PC-9 (cell line): ENCODE data around the gene ITGA4. TPM values are rescaled to one million over a fixed set of nuclear protein-coding genes. Genes with fewer than 3 reads are reported as not detected.

Experiments used
- BruUV-seq: library from RNA; stranded (reverse); fragments of 400-500 nt; replicated peaks from 2 replicates; lab custom pipeline; 2021; lab: Mats Ljungman, UMichigan
- CTCF ChIA-PET: fragments of 300-600 bp; sonication (Branson Sonifier 250); formaldehyde crosslinking; loops from one replicate; lab custom pipeline; 2022; ENCODE audit warnings: antibody characterized with exemption; lab: Charles Lee
- POLR2A ChIA-PET: fragments of 300-600 bp; sonication (Branson Sonifier 250); formaldehyde crosslinking; loops from one replicate; lab custom pipeline; 2022; ENCODE audit warnings: antibody characterized with exemption; ENCODE audit not compliant: unreplicated experiment; lab: Charles Lee
- DNase-seq, 2 experiments: peaks; one replicate each; pipeline versions ENCODE4 v3.0.0 to v3.0.0-alpha.2; 2015 to 2022; ENCODE audit warnings: mixed read lengths in 1 of 2
- H2AFZ ChIP-seq: fragments of 200-600 bp; sonication (generic); 2 replicates; pipeline ENCODE4 v1.8.1; 2017; ENCODE audit warnings: antibody characterized with exemption
- H3F3A ChIP-seq: fragments of 200-600 bp; sonication (generic); 2 replicates; pipeline ENCODE4 v1.8.1; 2017; ENCODE audit warnings: antibody characterized with exemption, mild to moderate bottlenecking, low read depth; ENCODE audit not compliant: insufficient read depth
- H3K27ac ChIP-seq: fragments of 200-600 bp; sonication (generic); 2 replicates; pipeline ENCODE4 v1.6.1; 2016; ENCODE audit warnings: mixed run types
- H3K27me3 ChIP-seq: fragments of 200-600 bp; sonication (generic); 2 replicates; pipeline ENCODE4 v1.6.1; 2016; ENCODE audit warnings: low read depth, mixed run types; ENCODE audit not compliant: insufficient read depth
- H3K36me3 ChIP-seq: fragments of 200-600 bp; sonication (generic); 2 replicates; pipeline ENCODE4 v1.6.1; 2016; ENCODE audit warnings: low read depth, mixed run types
- H3K4me1 ChIP-seq: fragments of 200-600 bp; sonication (generic); replicated peaks from 2 replicates; pipeline ENCODE4 v1.6.1; 2016; ENCODE audit warnings: mixed run types; ENCODE audit not compliant: insufficient read depth
- H3K4me2 ChIP-seq: fragments of 200-600 bp; sonication (generic); 2 replicates; pipeline ENCODE4 v1.6.1; 2017; ENCODE audit warnings: mixed run types
- H3K4me3 ChIP-seq: fragments of 200-600 bp; sonication (generic); 2 replicates; pipeline ENCODE4 v1.6.1; 2016; ENCODE audit warnings: mixed run types
- H3K79me2 ChIP-seq: fragments of 200-600 bp; sonication (generic); 2 replicates; pipeline ENCODE4 v1.6.1; 2017; ENCODE audit warnings: low read depth, mixed run types
- H3K9me2 ChIP-seq: fragments of 200-600 bp; sonication (generic); 2 replicates; pipeline ENCODE4 v1.8.1; 2017; ENCODE audit warnings: mild to moderate bottlenecking; ENCODE audit not compliant: insufficient read depth
- H3K9me3 ChIP-seq: fragments of 200-600 bp; sonication (generic); 2 replicates; pipeline ENCODE4 v1.8.1; 2016; ENCODE audit warnings: low read depth; ENCODE audit not compliant: insufficient read depth
- H4K20me1 ChIP-seq: fragments of 200-600 bp; sonication (generic); 2 replicates; pipeline ENCODE4 v1.8.1; 2017; ENCODE audit not compliant: insufficient read depth
- CTCF ChIP-seq: fragments of 200-600 bp; sonication (generic); conservative IDR thresholded peaks from 2 replicates; pipeline ENCODE4 v1.6.1; 2017; ENCODE audit warnings: mixed run types, antibody characterized with exemption, mild to moderate bottlenecking, moderate library complexity
- EZH2 ChIP-seq: fragments of 200-600 bp; sonication (generic); IDR thresholded peaks from 2 replicates; pipeline ENCODE4 v1.8.0; 2017; ENCODE audit warnings: antibody characterized with exemption, low read depth
- intact Hi-C: fragments of 100-400 bp; cut with micrococcal nuclease; formaldehyde crosslinking; loops from one replicate; pipeline ENCODE4 v1.10.0; 2022; ENCODE audit not compliant: unreplicated experiment
- total RNA-seq: library from RNA; stranded (reverse); gene quantifications from 2 replicates; pipeline ENCODE4 v1.2.3, GENCODE V29; 2021

The ITGA4 gene
- total RNA-seq, 1 experiment from 2014 or later = 0.35 TPM

- no TSS peak for BruUV-seq
- Histone ChIP-seq H3K9me2 (no peaks in the 10 kb centered on the region), H3F3A (no peaks in the 10 kb centered on the region), H3K4me3 (no peak overlapping the region), H3K4me1 (no peaks in the 10 kb centered on the region), H3K4me2 (no peak overlapping the region), H3K79me2 (no peaks in the 10 kb centered on the region), H3K27me3 (no peaks in the 10 kb centered on the region), H4K20me1 (no peaks in the 10 kb centered on the region), H3K27ac (no peak overlapping the region), H3K9me3 (no peaks in the 10 kb centered on the region), H2AFZ (no peak overlapping the region), H3K36me3 (no peaks in the 10 kb centered on the region)
- POLR2A ChIA-PET = interaction anchor here (0.6 kb wide), 1 partner anchor 1082 kb away, joined by 3 read pairs; no protein-coding TSS in a partner anchor
- intact Hi-C loops = loop anchor here (1.0 to 10.0 kb wide), 8 partner anchors 142 to 1451 kb away; partner anchors contain the start of gene ITPRID2
- CTCF ChIA-PET = interaction anchor here (0.7 to 4.0 kb wide), 3 partner anchors 63 to 506 kb away, joined by 3 to 30 read pairs (median 3); no protein-coding TSS in a partner anchor
- TF ChIP-seq CTCF (peak; percentile 86), EZH2 (no peak)
- peak; percentile 19 to 49 for DNase-seq
These were observed 116.1 kb downstream of the ITGA4 start for GRCh38 chr2:181573140-181573736.

- Histone ChIP-seq H2AFZ (no peak overlapping the region), H3K9me3 (no peaks in the 10 kb centered on the region), H3K79me2 (no peaks in the 10 kb centered on the region), H3K27me3 (no peaks in the 10 kb centered on the region), H3K36me3 (no peaks in the 10 kb centered on the region), H4K20me1 (no peaks in the 10 kb centered on the region), H3K27ac (no peak overlapping the region), H3F3A (no peaks in the 10 kb centered on the region), H3K4me3 (no peak overlapping the region), H3K4me2 (no peak overlapping the region), H3K9me2 (no peaks in the 10 kb centered on the region), H3K4me1 (no peaks in the 10 kb centered on the region)
- CTCF ChIA-PET = interaction anchor here (4.0 kb wide), 1 partner anchor 141 kb away, joined by 30 read pairs; no protein-coding TSS in a partner anchor
- POLR2A ChIA-PET = no interaction called here
- TF ChIP-seq CTCF (no peak), EZH2 (no peak)
- intact Hi-C loops = loop anchor here (5.0 to 10.0 kb wide), 5 partner anchors 320 to 1452 kb away; partner anchors contain the start of gene ITPRID2
- DNase-seq = no peak
- no TSS peak for BruUV-seq
These were observed 117.1 kb downstream of the ITGA4 start for GRCh38 chr2:181574321-181574720.

- POLR2A ChIA-PET = interaction anchor here (0.6 kb wide), 1 partner anchor 33 kb away, joined by 7 read pairs; no protein-coding TSS in a partner anchor
These were observed 118.0 kb downstream of the ITGA4 start for GRCh38 chr2:181575024-181575649.

More at GRCh38 chr2:181575024-181575649, 118.0 kb downstream of the ITGA4 start:
- H2AFZ ChIP-seq = peak overlapping the region; percentile 37
- intact Hi-C loops = loop anchor here (10.0 kb wide), 3 partner anchors 320 to 500 kb away; partner anchors contain the start of gene ITPRID2
- no peak overlapping the region for H3K4me3 ChIP-seq
- H3K27me3 ChIP-seq = no peaks in the 10 kb centered on the region
- H3K9me2 ChIP-seq = no peaks in the 10 kb centered on the region
- H3K4me1 ChIP-seq = no peaks in the 10 kb centered on the region
- H3F3A ChIP-seq = no peaks in the 10 kb centered on the region
- no peaks in the 10 kb centered on the region for H3K36me3 ChIP-seq
- H3K27ac ChIP-seq = no peak overlapping the region
- no peak for DNase-seq
- CTCF ChIA-PET = interaction anchor here (1.0 kb wide), 1 partner anchor 140 kb away, joined by 3 read pairs; no protein-coding TSS in a partner anchor
- H4K20me1 ChIP-seq = no peaks in the 10 kb centered on the region
- no peaks in the 10 kb centered on the region for H3K79me2 ChIP-seq
- H3K4me2 ChIP-seq = no peak overlapping the region
- TF ChIP-seq CTCF (no peak), EZH2 (no peak)
- H3K9me3 ChIP-seq = no peaks in the 10 kb centered on the region
- no TSS peak for BruUV-seq
